Stimulated activated CD4-positive, alpha-beta T cell treated with anti-CD3 and anti-CD28 coated beads, Interleukin-2, amount 100 ng/mL, for 24 hours (primary cell): ENCODE data around the gene PGAP6.
"Not testable (repeated sequence)": the region's sequence is repeated elsewhere in the genome, so short reads cannot be mapped to it uniquely, and the experiment has no call there.

Source experiments
- DNase-seq, 2 donors: peaks; one replicate each; pipeline ENCODE4 v3.0.0-alpha.2; 2020

PGAP6 gene

GRCh38 chr16:363766-364490 lies 17.9 kb downstream of the PGAP6 start:
- DNase-seq, result no peak

GRCh38 chr16:363110-363765 lies 18.5 kb downstream of the PGAP6 start:
- no peak for DNase-seq

GRCh38 chr16:362702-362999 lies 19.1 kb downstream of the PGAP6 start:
- not testable (repeated sequence) for DNase-seq

GRCh38 chr16:361872-362701 lies 19.7 kb downstream of the PGAP6 start:
- DNase-seq, result peak; percentile 75 to 79

GRCh38 chr16:361341-361871 lies 20.4 kb downstream of the PGAP6 start:
- DNase-seq, result no peak

- DNase-seq, result no peak
These were observed 21.0 kb downstream of the PGAP6 start for GRCh38 chr16:360698-361336.

GRCh38 chr16:359871-360697 lies 21.7 kb downstream of the PGAP6 start:
- no peak for DNase-seq

- DNase-seq, result no peak
These were observed 22.6 kb downstream of the PGAP6 start for GRCh38 chr16:359067-359763.

- no peak for DNase-seq
These were observed 25.0 kb downstream of the PGAP6 start for GRCh38 chr16:356741-357140.

- DNase-seq, result no peak
These were observed 26.8 kb downstream of the PGAP6 start for GRCh38 chr16:354971-355461.

GRCh38 chr16:354291-354881 lies 27.4 kb downstream of the PGAP6 start:
- DNase-seq, result no peak

- no peak for DNase-seq
These were observed 28.1 kb downstream of the PGAP6 start for GRCh38 chr16:353404-354290.

GRCh38 chr16:352547-353403 lies 29.0 kb downstream of the PGAP6 start, which contains the start of gene AXIN1:
Gene AXIN1, minus strand, starts transcription at chr16:352723. Its CDS starts 5,698 bp downstream, at chr16:347025.
- DNase-seq, result peak; percentile 100

GRCh38 chr16:351804-352520 lies 29.8 kb downstream of the PGAP6 start:
- DNase-seq, result peak; percentile 35 to 40

GRCh38 chr16:350203-350602 lies 31.6 kb downstream of the PGAP6 start:
- no peak for DNase-seq

- DNase-seq, result no peak
These were observed 32.6 kb downstream of the PGAP6 start for GRCh38 chr16:349211-349610.

- not testable (repeated sequence) for DNase-seq
These were observed 33.3 kb downstream of the PGAP6 start for GRCh38 chr16:348495-348894.

- no peak for DNase-seq
These were observed 34.6 kb downstream of the PGAP6 start for GRCh38 chr16:347203-347602.
